HG02884 (cell line): ENCODE measurements around the gene ECM1.

Source experiments
- ATAC-seq: cut with Tn5 transposase; IDR thresholded peaks from one replicate; pipeline ENCODE4 v1.9.1; 2021; ENCODE audit warnings: mild to moderate bottlenecking, moderate library complexity; ENCODE audit not compliant: unreplicated experiment

The ECM1 gene

DNA sequence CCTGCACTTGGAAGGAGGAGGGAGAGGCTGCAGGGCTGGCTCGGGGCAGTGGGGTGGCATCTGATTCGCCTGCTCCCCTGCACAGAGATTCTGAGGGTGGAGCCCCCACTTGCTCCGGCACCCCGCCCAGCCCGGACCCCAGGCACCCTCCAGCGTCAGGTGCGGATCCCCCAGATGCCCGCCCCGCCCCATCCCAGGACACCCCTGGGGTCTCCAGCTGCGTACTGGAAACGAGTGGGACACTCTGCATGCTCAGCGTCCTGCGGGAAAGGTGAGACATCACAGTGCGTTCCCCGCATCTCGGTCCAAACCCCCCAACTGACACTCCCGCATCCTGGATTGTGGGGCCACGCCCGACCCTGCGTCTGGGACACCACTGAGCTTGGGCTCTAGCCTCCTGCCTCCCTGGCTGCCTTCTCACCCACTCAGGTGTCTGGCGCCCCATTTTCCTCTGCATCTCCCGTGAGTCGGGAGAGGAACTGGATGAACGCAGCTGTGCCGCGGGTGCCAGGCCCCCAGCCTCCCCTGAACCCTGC is 49.2 kb downstream of the ECM1 start:
- no peak for ATAC-seq

DNA sequence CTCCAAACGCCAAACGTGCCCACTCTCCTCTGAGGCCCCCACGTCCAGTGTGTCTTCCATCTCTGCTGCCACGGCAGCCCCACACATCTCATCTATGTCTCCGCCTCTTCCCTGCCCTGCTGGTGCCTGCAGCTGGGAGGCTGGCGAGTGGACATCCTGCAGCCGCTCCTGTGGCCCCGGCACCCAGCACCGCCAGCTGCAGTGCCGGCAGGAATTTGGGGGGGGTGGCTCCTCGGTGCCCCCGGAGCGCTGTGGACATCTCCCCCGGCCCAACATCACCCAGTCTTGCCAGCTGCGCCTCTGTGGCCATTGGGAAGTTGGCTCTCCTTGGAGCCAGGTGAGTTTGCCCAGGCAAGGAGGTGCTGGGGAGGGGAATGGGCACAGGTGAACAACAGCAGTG is 49.9 kb downstream of the ECM1 start:
- ATAC-seq, result no peak

DNA sequence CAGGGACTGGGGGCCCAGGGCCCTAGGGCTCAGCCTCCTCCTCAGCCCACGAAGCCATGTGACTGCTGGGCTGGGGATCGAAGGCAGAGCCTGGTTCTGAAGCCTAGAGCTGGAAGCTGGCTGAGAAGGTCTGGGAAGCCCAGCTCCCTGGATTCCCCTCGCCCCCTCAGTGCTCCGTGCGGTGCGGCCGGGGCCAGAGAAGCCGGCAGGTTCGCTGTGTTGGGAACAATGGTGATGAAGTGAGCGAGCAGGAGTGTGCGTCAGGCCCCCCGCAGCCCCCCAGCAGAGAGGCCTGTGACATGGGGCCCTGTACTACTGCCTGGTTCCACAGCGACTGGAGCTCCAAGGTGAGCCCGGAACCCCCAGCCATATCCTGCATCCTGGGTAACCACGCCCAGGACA is 50.4 kb downstream of the ECM1 start:
- no peak for ATAC-seq

DNA sequence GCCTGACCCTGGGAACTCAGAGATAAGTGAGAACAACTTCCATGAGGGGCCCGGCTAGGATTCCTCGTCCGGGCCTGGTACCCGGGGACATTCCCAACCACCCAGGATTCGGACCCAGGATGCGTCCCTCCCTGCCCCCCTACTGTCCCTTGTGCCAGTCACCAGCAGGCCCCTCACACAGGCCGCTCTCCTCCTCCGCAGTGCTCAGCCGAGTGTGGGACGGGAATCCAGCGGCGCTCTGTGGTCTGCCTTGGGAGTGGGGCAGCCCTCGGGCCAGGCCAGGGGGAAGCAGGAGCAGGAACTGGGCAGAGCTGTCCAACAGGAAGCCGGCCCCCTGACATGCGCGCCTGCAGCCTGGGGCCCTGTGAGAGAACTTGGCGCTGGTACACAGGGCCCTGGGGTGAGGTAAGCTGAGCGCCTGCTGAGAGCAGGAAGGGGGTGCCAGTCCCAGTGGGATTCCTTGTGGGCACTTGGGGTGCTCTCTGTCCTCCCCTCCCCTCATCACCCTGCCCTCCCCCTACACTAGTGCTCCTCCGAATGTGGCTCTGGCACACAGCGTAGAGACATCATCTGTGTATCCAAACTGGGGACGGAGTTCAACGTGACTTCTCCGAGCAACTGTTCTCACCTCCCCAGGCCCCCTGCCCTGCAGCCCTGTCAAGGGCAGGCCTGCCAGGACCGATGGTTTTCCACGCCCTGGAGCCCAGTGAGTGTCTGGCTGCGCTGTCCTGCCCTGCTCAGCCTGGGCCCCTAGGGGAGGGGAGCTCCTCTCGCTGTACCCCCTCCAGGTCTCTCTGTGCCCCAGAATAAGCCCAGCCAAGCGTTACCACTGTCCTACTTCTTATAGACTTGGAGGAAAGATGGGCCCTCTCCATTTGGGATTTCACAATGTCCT is 51.1 kb downstream of the ECM1 start:
- no peak for ATAC-seq

DNA sequence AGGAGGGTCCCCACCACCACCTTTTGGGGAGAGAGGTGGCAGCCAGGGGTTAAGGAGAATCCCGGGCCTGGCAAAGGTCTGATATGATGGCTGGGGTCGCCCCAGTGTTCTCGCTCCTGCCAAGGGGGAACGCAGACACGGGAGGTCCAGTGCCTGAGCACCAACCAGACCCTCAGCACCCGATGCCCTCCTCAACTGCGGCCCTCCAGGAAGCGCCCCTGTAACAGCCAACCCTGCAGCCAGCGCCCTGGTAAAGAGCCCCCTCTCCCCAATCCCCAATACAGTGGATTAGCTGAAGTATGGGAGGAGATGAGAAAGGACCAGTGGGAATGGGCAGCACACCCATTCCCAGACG is 51.7 kb downstream of the ECM1 start:
- no peak for ATAC-seq

DNA sequence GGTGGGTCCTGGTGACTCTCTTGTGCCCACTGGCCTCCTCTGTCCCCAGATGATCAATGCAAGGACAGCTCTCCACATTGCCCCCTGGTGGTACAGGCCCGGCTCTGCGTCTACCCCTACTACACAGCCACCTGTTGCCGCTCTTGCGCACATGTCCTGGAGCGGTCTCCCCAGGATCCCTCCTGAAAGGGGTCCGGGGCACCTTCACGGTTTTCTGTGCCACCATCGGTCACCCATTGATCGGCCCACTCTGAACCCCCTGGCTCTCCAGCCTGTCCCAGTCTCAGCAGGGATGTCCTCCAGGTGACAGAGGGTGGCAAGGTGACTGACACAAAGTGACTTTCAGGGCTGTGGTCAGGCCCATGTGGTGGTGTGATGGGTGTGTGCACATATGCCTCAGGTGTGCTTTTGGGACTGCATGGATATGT is 52.1 kb downstream of the ECM1 start:
- no peak for ATAC-seq

DNA sequence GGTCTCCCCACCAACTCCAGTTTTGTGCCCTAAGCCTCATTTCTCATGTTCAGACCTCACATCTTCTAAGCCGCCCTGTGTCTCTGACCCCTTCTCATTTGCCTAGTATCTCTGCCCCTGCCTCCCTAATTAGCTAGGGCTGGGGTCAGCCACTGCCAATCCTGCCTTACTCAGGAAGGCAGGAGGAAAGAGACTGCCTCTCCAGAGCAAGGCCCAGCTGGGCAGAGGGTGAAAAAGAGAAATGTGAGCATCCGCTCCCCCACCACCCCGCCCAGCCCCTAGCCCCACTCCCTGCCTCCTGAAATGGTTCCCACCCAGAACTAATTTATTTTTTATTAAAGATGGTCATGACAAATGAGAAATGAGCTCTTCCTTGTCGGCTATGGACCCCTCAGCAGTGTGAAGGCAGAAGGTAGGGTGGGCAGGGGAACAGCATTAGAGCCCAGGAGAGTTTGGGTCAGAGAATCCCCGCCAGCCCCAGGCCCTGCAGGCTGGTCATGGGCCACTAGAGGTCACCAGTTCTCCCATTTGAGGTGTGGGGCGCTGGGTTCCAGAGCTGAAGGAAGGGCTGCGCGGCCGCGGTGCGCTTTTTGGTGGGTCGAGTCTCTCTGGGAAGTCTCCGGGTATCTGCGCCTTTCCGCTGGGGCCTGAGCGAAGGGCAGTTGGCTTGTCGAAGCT is 52.8 kb downstream of the ECM1 start:
- no peak for ATAC-seq

DNA sequence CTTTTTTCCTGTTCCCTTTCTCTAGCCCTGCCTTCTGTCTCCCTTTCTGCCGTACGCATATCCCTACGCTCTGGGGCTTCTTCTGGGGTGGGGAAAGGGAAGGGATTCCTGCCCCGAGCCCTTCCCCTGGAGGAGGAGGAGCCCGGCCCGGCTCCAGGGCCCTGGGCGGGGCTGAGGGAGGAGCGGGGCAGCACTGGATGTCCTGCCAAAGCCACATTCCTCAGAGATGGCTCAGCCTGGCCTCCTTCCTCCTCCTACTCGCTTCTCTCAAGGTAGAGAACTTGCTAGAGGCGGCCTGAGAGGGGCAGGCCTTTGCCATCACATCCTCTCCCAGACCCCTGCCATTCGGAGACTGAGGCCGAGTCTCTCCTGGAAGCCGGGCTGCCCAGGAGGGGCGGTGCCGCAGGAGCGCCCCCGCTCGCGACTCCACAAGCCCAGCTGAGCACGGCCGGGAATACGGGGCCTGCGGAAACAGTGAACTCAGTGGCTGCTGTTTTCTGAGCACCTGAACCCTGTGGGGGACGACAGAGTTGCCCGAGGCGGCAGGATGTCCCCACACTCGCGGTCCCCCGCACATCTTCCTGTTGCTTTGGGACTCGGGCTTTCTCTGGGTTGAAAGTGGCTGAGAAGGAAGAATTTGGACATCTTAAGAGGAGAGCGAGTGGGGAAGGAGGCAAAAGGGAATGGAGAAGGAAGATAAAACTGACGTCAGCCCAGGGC is 53.5 kb downstream of the ECM1 start:
- ATAC-seq, result no peak

DNA sequence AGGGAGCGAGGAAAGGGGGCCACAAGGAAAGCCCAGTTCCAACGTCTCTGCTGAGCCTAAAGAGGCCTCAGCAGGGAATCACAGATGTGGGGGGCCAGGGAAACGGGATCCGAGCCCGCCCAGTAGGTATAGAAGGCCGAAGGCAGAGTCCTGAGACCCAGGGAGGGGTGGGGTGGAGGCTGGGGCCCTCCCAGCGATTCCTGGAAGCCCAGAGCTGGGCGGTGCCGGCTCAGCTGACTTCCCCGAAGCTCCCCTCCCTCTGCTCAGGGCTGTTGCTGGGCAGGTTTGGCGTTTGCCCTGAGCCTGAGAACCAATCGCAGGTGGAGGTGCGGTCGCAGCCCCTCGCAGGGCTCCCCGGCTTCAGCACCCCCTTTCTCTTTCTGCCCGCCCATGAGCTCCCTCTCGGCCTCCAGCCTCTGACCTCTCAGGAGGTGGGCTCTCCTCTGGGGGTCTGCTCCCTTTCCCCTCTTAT is 54.1 kb downstream of the ECM1 start:
- no peak for ATAC-seq

DNA sequence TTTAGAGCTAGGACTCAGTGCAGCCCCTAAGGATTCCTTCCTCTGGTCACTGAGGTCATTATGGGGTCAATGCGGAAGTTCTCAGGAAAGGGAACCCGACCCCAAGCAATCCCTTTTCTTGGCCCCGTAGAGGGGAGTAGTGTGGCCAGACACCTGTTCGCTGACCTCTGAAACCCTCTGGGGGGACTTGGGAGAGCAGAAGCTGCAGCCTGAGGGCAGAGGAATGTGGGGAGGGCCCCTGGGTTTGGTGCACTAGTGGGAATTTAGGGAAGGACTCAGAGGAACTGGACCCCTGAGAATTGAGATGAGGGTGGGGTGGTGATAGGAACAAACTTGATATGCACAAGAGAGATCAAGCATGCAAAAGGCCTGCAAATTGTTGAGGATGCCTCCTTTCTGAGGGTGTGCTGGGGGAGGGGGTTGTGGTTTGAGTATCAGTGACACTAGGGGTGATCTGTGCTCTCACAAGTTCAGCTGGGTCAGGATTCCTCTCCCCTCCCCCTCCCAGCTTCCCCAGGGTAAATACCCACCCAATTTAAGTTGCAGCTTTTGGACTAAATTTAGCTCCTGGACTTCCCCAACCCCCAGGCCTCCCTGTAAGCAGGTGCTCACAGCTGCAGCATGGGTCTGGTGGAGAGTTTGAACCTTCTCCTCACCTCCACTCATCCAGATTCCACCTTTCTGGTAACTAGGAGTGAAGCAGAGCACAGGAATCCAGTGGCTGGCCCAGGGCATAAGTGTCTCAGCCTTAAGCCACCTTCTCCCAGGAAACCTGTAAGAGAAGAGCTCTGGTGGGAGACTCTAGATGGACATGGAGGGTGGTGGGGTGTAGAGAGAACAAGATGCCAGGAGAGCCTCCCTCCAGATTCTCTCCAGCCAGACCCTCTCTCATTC is 54.8 kb downstream of the ECM1 start:
- ATAC-seq, result peak; percentile 28
